A549 (cell line): ENCODE data around the gene CLECL1. TPM values are rescaled to one million over a fixed set of nuclear protein-coding genes. Genes with fewer than 3 reads are reported as not detected.

Experiments used
- ATAC-seq, 2 experiments: fragments of 200-7000 bp in 1 of 2; fragments of >200 bp in 1 of 2; cut with Nextera tagmentation in 1 of 2; cut with Tn5 transposase in 1 of 2; 3 replicates each; pipeline versions ENCODE4 v1.8.0 to v1.9.1; 2018 to 2020; ENCODE audit warnings: mild to moderate bottlenecking in 1 of 2, moderate library complexity in 1 of 2
- CTCF ChIA-PET: fragments of 300-600 bp; sonication (Branson Sonifier 250); formaldehyde crosslinking; extraction: SDS; loops from one replicate; lab custom pipeline; 2021; ENCODE audit warnings: antibody characterized with exemption, inconsistent platforms; lab: Yijun Ruan, JAX
- POLR2A ChIA-PET: fragments of 350-600 bp; formaldehyde crosslinking; extraction: SDS; loops from one replicate; lab custom pipeline; 2021; ENCODE audit warnings: antibody characterized with exemption, inconsistent platforms; lab: Yijun Ruan, JAX
- DNase-seq, 2 experiments: peaks; one replicate each; pipeline versions ENCODE4 v3.0.0 to v3.0.0-alpha.2; 2011 to 2016; ENCODE audit warnings: low read depth in 1 of 2, low spot score in 1 of 2
- FAIRE-seq: peaks from 2 replicates; lab custom pipeline; 2011; peaks lifted over from hg19 to GRCh38; lab: Jason Lieb, UNC
- H3K27ac ChIP-seq, 2 experiments: fragments of >200 bp; sonication (Bioruptor Twin); formaldehyde crosslinking; 3 replicates each; pipeline ENCODE4 v1.5.1; 2016 to 2017
- H3K4me1 ChIP-seq: fragments of >200 bp; sonication (Bioruptor Twin); formaldehyde crosslinking; 3 replicates; pipeline ENCODE4 v1.6.1; 2016
- H3K4me2 ChIP-seq: fragments of >200 bp; sonication (Bioruptor Twin); formaldehyde crosslinking; 3 replicates; pipeline ENCODE4 v1.6.1; 2016
- H3K4me3 ChIP-seq: fragments of >200 bp; sonication (Bioruptor Twin); formaldehyde crosslinking; 3 replicates; pipeline ENCODE4 v1.5.1; 2016
- H3K9me3 ChIP-seq: fragments of >200 bp; sonication (Bioruptor Twin); formaldehyde crosslinking; 3 replicates; pipeline ENCODE4 v1.6.1; 2016
- CBX8 ChIP-seq: fragments of 200-600 bp; sonication (generic); IDR thresholded peaks from 2 replicates; pipeline ENCODE4 v1.6.1; 2016
- E2F6 ChIP-seq: IDR thresholded peaks from 2 replicates; pipeline ENCODE4 v1.6.1; 2012; ENCODE audit warnings: low read depth, borderline replicate concordance
- EHF ChIP-seq: fragments of 250-450 bp; sonication (Bioruptor Pico); IDR thresholded peaks from 2 replicates; pipeline ENCODE4 v1.5.0; 2020; ENCODE audit warnings: mild to moderate bottlenecking
- ELK1 ChIP-seq: fragments of 150-350 bp; IDR thresholded peaks from 2 replicates; pipeline ENCODE4 v1.6.1; 2014; ENCODE audit warnings: low read depth, mild to moderate bottlenecking, low read length
- EP300 ChIP-seq, 2 experiments: fragments of >200 bp; sonication (Bioruptor Twin); formaldehyde crosslinking; IDR thresholded peaks; 2 replicates in 1 of 2; 3 replicates in 1 of 2; pipeline ENCODE4 v1.6.1; 2016 to 2017
- ESRRA ChIP-seq: fragments of 150-350 bp; IDR thresholded peaks from 2 replicates; pipeline ENCODE4 v1.6.1; 2014; ENCODE audit warnings: mild to moderate bottlenecking, low read length, borderline replicate concordance
- FOSB ChIP-seq: fragments of 250-450 bp; sonication (Bioruptor Pico); IDR thresholded peaks from 2 replicates; pipeline ENCODE4 v1.5.0; 2020; ENCODE audit warnings: mild to moderate bottlenecking, moderate library complexity
- FOXS1 ChIP-seq: fragments of 250-450 bp; sonication (Bioruptor Pico); IDR thresholded peaks from 2 replicates; pipeline ENCODE4 v1.5.0; 2020; ENCODE audit warnings: mild to moderate bottlenecking, moderate library complexity
- GATA3 ChIP-seq: IDR thresholded peaks from 2 replicates; pipeline ENCODE4 v1.6.1; 2012; ENCODE audit warnings: borderline replicate concordance
- HDAC2 ChIP-seq: fragments of 200-600 bp; sonication (generic); IDR thresholded peaks from 2 replicates; pipeline ENCODE4 v1.6.1; 2016
- HES2 ChIP-seq: fragments of >200 bp; sonication (Bioruptor Twin); formaldehyde crosslinking; IDR thresholded peaks from 2 replicates; pipeline ENCODE4 v1.6.1; 2016
- HMGXB4 ChIP-seq: fragments of 250-450 bp; sonication (Bioruptor Pico); IDR thresholded peaks from 2 replicates; pipeline ENCODE4 v1.5.0; 2021; ENCODE audit warnings: mild to moderate bottlenecking, moderate library complexity, borderline replicate concordance
- JUN ChIP-seq, 2 experiments: fragments of >200 bp; sonication (Bioruptor Twin); formaldehyde crosslinking; IDR thresholded peaks; 2 replicates in 1 of 2; 3 replicates in 1 of 2; pipeline ENCODE4 v1.6.1; 2016 to 2017
- KDM1A ChIP-seq: fragments of 200-600 bp; sonication (generic); IDR thresholded peaks from 2 replicates; pipeline ENCODE4 v1.6.1; 2016; ENCODE audit warnings: low read depth, mild to moderate bottlenecking
- NFE2L2 ChIP-seq: fragments of 150-350 bp; conservative IDR thresholded peaks from 2 replicates; pipeline ENCODE4 v1.6.1; 2014; ENCODE audit warnings: low read length
- NPAS2 ChIP-seq: fragments of 250-450 bp; sonication (Bioruptor Pico); IDR thresholded peaks from 2 replicates; pipeline ENCODE4 v1.8.0; 2022; ENCODE audit warnings: mild to moderate bottlenecking, moderate library complexity, borderline replicate concordance
- POLR2A ChIP-seq: IDR thresholded peaks from 2 replicates; pipeline ENCODE4 v1.6.1; 2012; ENCODE audit warnings: mild to moderate bottlenecking, low read length
- POLR2AphosphoS2 ChIP-seq: conservative IDR thresholded peaks from 2 replicates; pipeline ENCODE4 v1.6.1; 2012; ENCODE audit warnings: low read length, improper control_type of control experiment, inconsistent platforms
- RARB ChIP-seq: fragments of 250-450 bp; sonication (Bioruptor Pico); IDR thresholded peaks from 2 replicates; pipeline ENCODE4 v1.8.0; 2021; ENCODE audit warnings: mild to moderate bottlenecking, moderate library complexity
- REST ChIP-seq: fragments of 200-600 bp; sonication (generic); IDR thresholded peaks from 2 replicates; pipeline ENCODE4 v1.6.1; 2016; ENCODE audit warnings: antibody characterized with exemption, mild to moderate bottlenecking, moderate library complexity
- SMC3 ChIP-seq: fragments of >200 bp; sonication (Bioruptor Twin); formaldehyde crosslinking; IDR thresholded peaks from 3 replicates; pipeline ENCODE4 v1.6.1; 2018; ENCODE audit warnings: inconsistent platforms
- SREBF2 ChIP-seq: fragments of 450-650 bp; IDR thresholded peaks from 2 replicates; pipeline ENCODE4 v1.6.1; 2014; ENCODE audit warnings: mild to moderate bottlenecking, moderate library complexity
- TFCP2L1 ChIP-seq: fragments of 250-450 bp; sonication (Bioruptor Pico); IDR thresholded peaks from 2 replicates; pipeline ENCODE4 v1.5.0; 2021; ENCODE audit warnings: mild to moderate bottlenecking
- TP53 ChIP-seq: fragments of 250-450 bp; sonication (Bioruptor Pico); IDR thresholded peaks from 2 replicates; pipeline ENCODE4 v1.5.0; 2021; ENCODE audit warnings: mild to moderate bottlenecking, moderate library complexity
- ZC3H11A ChIP-seq: fragments of 450-650 bp; IDR thresholded peaks from 2 replicates; pipeline ENCODE4 v1.6.1; 2014; ENCODE audit warnings: antibody characterized with exemption, mild to moderate bottlenecking
- ZNF302 ChIP-seq: fragments of 250-450 bp; sonication (Bioruptor Pico); IDR thresholded peaks from 2 replicates; pipeline ENCODE4 v1.9.0; 2021; ENCODE audit warnings: inconsistent platforms, mild to moderate bottlenecking, moderate library complexity
- ZSCAN20 ChIP-seq: fragments of 250-450 bp; sonication (Bioruptor Pico); IDR thresholded peaks from 2 replicates; pipeline ENCODE4 v1.8.0; 2022; ENCODE audit warnings: mild to moderate bottlenecking, moderate library complexity
- WGBS: methylation state at CpG from one replicate; pipeline ENCODE4 v1.1.6; 2017; ENCODE audit errors: missing lambda C conversion rate; 5-methylcytosine and 5-hydroxymethylcytosine counted together
- polyA plus RNA-seq, 4 experiments: library from polyadenylated mRNA; depleted of rRNA in 3 of 4; stranded (reverse); fragments of >200 nt; fragmentation: RNase III in 1 of 4; extraction: RNeasy Plus Mini Kit Qiagen cat#74134 plus additional on column Dnase treatment in 1 of 4; gene quantifications; 2 replicates in 3 of 4; 3 replicates in 1 of 4; pipeline ENCODE4 v1.2.3, GENCODE V29; 2011 to 2017
- TF ChIP-seq, protein P1 (sequence below): IDR thresholded peaks from 2 replicates; pipeline ENCODE4 v1.6.1; 2012
- TF ChIP-seq, protein P2 (sequence below): fragments of >200 bp; sonication (Bioruptor Twin); formaldehyde crosslinking; IDR thresholded peaks from 3 replicates; pipeline ENCODE4 v1.5.1; 2016

The CLECL1 gene
- polyA plus RNA-seq, 2 of the 4 experiments (the other 2 are of a cell fraction) = not detected

DNA sequence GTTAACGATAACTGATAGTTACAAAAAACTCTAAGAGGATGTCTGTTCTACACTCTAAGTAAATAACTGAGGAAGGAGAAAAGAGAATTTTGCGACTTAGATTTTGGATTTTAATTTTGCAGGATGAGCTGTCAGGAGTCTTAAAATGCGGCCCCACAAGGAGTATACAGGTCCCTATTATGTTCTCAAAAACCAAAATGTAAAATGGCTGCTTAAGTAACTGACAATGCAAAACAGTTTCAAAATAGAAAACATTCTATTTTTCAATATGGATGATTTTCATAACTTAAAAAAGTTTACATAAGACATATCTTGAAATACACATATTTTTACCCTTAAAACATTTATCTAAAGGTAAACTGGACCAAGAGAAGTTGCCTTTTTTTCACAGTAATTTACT, 25.2 kb upstream of the CLECL1 start (continued):
- TF ChIP-seq, protein P1, sequence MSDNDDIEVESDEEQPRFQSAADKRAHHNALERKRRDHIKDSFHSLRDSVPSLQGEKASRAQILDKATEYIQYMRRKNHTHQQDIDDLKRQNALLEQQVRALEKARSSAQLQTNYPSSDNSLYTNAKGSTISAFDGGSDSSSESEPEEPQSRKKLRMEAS = no peak
- TF ChIP-seq FOXS1 (CRISPR knock-in tag) (no peak), JUN (IDR thresholded peaks at IDR 0.05) (no peak), HDAC2 (no peak), SMC3 (no peak), EHF (no peak)
- TF ChIP-seq, all 56 proteins: peak for 0

GRCh38 chr12:9757433-9758025, 24.6 kb upstream of the CLECL1 start:
- no peaks in the 10 kb centered on the region for H3K9me3 ChIP-seq
- no peak for DNase-seq
- no peak overlapping the region for H3K4me3 ChIP-seq
- no peak overlapping the region for H3K4me2 ChIP-seq
- TF ChIP-seq ZNF302 (CRISPR knock-in tag) (no peak), REST (no peak), ESRRA (no peak), ELK1 (no peak), CBX8 (no peak), RARB (CRISPR knock-in tag) (no peak), HMGXB4 (CRISPR knock-in tag) (no peak), KDM1A (no peak), NFE2L2 (no peak), POLR2AphosphoS2 (no peak), EP300 (IDR thresholded peaks at IDR 0.05) (no peak), NPAS2 (CRISPR knock-in tag) (no peak)
- H3K4me1 ChIP-seq = no peaks in the 10 kb centered on the region
- ChIA-PET CTCF (interaction anchor here (0.9 to 1.0 kb wide), 2 partner anchors 9 to 40 kb away, joined by 3 to 4 read pairs; no protein-coding TSS in a partner anchor), POLR2A (no interaction called here)
- no peak for FAIRE-seq
- WGBS = 65% methylated on average over 5 of the region's 5 CpGs
- no peak overlapping the region for H3K27ac ChIP-seq
- ATAC-seq = no peak

GRCh38 chr12:9756706-9757105, 23.8 kb upstream of the CLECL1 start:
- WGBS = 55% methylated on average over 5 of the region's 5 CpGs
- CTCF ChIA-PET = interaction anchor here (1.0 kb wide), 1 partner anchor 8 kb away, joined by 4 read pairs; no protein-coding TSS in a partner anchor
- POLR2A ChIA-PET = no interaction called here
- TF ChIP-seq FOSB (CRISPR knock-in tag) (no peak), E2F6 (no peak), ZNF302 (CRISPR knock-in tag) (no peak), POLR2A (no peak), ZSCAN20 (CRISPR knock-in tag) (no peak), TFCP2L1 (CRISPR knock-in tag) (no peak), ZC3H11A (no peak), SREBF2 (no peak), GATA3 (no peak), TP53 (CRISPR knock-in tag) (no peak), HDAC2 (no peak), HES2 (no peak), ESRRA (no peak)
- TF ChIP-seq, protein P2, sequence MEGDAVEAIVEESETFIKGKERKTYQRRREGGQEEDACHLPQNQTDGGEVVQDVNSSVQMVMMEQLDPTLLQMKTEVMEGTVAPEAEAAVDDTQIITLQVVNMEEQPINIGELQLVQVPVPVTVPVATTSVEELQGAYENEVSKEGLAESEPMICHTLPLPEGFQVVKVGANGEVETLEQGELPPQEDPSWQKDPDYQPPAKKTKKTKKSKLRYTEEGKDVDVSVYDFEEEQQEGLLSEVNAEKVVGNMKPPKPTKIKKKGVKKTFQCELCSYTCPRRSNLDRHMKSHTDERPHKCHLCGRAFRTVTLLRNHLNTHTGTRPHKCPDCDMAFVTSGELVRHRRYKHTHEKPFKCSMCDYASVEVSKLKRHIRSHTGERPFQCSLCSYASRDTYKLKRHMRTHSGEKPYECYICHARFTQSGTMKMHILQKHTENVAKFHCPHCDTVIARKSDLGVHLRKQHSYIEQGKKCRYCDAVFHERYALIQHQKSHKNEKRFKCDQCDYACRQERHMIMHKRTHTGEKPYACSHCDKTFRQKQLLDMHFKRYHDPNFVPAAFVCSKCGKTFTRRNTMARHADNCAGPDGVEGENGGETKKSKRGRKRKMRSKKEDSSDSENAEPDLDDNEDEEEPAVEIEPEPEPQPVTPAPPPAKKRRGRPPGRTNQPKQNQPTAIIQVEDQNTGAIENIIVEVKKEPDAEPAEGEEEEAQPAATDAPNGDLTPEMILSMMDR = no peak

More at GRCh38 chr12:9756706-9757105, 23.8 kb upstream of the CLECL1 start:
- DNase-seq (no peak), ATAC-seq (no peak), FAIRE-seq (no peak)
- no peak overlapping the region for H3K4me2 ChIP-seq
- H3K27ac ChIP-seq = no peak overlapping the region
- H3K4me1 ChIP-seq = no peaks in the 10 kb centered on the region
- no peak overlapping the region for H3K4me3 ChIP-seq
- no peaks in the 10 kb centered on the region for H3K9me3 ChIP-seq
